GM19372 (cell line): Measurements from ENCODE around the gene SHISAL2B.
A peak's percentile ranks its signal among the peaks of the same experiment; 100 is the strongest.
"Not testable (repeated sequence)": the region's sequence is repeated elsewhere in the genome, so short reads cannot be mapped to it uniquely, and the experiment has no call there.

ENCODE experiments used
- ATAC-seq: cut with Tn5 transposase; IDR thresholded peaks from one replicate; pipeline ENCODE4 v1.9.1; 2021; ENCODE audit warnings: mild to moderate bottlenecking, low read depth, moderate library complexity; ENCODE audit not compliant: unreplicated experiment

Gene SHISAL2B

DNA sequence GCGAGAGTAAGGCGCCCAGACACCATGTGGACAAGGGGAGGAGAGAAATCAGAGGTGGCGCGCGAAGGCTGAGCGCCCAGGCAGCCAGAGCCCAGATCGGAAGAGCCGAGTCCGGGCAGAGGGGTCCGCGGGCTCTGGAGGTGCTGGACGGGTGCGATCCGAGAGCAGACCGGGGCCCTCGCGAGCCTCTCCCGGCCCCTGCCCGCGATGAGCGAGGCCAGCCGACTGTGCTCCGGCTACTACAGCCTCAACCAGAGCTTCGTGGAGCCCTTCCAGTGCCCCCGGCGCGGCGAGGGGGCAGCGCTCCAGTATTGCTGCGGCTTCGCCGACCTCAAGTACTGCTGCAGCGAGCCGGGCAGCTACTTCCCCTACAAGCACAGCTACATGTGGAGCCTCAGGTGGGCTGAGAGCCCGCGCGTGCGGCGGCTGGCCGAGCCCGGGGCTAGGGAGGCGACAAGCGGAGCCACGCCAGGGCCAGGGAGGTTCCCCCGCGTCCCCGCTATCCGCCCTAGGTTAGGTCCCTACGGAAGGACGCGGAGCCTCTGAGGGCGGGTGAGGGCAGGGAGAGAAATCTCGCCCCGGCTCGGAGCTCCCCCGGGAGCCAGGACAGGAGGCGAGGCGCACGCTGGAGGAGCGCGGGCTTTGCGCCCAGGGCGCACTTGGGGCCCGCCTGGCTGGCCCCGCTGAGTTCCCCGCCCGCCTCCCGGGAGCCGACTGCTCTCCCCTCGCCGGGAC is at the start of gene SHISAL2B:
TSS of gene SHISAL2B (plus strand) at position 87 of the 735 bp plus-strand sequence. CDS start at position 208, 121 bp downstream.
- ATAC-seq = peak; percentile 46

GRCh38 chr5:64644831-64645230 is 45.5 kb upstream of the SHISAL2B start:
- no peak for ATAC-seq

GRCh38 chr5:64646169-64646568 is 44.1 kb upstream of the SHISAL2B start:
- ATAC-seq = no peak

DNA sequence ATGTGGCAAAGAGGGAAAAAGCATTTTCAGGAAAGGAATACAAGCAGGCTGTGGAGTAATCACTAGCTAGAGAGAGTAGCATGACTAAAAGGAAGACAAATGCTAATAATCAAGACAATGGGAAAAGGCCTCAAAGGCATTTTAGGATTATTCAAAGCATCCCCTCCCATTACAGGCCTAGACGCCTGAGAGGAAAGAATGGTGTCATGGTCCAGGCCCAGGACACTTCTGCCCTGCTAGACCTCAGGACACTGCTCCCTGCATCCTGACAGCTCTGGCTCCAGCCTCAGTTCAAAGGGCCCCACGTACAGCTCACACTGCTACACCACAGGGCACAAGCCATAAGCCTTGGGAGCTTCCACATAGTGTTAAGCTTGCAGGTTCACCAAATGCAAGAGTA is 40.8 kb upstream of the SHISAL2B start:
- no peak for ATAC-seq

DNA sequence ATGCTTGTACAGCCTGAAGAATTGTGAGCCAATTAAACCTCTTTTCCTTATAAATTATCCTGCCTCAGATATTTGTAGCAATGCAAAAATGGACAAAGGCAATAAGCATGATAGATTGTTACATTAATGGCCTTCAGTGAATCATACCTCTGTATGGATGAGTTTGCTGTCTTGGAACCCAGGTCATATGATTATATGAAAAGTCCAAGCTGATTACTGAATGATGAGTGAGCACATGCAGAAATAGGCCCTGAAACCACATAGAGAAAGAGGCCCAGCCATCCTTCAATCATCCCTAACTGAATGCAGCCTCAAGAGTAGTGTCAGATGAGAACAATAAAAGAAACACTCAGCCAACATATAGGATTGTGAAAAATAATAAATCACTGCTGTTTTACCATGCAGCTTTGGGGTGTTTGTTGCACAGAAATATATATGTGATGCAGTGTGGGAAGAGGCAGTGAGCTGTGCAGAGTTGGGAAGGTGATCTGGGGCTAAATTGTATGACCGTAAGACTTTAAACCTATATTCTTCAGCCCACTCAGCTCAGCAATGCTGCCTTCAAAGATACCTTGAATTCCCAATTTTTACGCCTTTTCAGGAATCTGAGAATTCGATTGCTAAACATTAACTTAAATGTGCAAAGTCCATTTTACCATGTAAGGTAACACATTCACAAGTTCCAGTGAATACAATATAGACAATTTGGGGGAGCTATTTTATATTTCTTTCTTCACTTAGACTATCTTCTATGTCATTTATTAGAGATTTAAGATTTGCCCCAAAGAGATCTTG is 36.3 kb upstream of the SHISAL2B start:
- no peak for ATAC-seq

GRCh38 chr5:64654561-64654938 is 35.8 kb upstream of the SHISAL2B start:
- no peak for ATAC-seq

DNA sequence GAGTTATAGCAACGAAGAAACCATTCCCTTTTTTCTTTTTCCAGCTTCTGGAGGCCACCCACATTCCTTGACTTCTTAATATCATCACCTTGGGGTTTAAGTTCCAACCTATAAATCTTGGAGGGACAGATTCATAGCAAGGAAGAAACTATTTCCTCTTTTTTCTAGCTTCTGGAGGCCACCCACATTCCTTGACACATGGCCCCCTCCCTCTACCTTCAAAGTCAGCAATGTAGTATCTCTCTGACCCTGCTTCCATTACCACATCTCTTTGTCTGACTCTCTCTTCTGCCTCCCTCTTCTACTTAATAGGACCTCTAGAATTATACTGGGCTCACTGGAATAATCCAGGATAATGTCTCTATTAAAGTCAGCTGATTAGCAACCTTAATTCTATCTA is 34.7 kb upstream of the SHISAL2B start:
- ATAC-seq = no peak

DNA sequence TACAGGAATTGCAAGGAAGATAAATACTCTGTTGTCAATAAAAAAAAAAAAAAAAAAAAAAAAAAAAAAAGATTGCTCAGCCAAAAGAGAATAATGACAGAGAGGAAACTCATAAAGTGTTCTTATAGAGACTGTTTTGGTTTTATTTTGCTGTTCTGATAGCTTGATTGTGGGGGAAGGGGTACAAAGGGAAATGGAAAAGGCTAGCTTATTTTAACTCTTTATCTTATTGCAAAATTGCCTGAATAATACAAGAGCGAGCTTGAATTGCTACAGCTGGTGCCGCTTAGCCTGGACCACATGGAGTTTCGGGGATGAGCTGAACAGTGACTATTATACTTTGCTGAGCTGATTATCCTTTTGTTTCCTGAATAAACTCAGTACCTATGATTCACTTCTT is 31.0 kb upstream of the SHISAL2B start:
- no peak for ATAC-seq

GRCh38 chr5:64663181-64663580 is 27.1 kb upstream of the SHISAL2B start:
- not testable (repeated sequence) for ATAC-seq

DNA sequence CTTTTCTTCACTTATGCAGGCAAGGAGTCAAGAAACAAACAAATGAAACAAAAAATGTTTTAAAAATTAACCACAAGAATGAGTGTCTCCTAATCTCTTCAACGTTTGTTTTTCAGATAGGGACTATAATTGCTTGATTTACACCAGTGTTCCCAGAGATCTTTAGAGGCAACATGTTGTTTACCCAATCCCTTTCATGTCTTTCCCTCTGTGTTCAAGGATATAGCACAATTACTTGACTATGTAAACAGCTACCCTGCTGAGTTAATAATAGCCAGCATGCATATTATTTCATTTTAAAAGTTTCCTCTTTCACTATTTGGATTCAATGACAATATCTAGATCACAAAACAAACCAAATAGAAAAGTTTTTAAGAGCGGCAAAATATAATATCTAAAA is 25.1 kb upstream of the SHISAL2B start:
- no peak for ATAC-seq

GRCh38 chr5:64666078-64666477 is 24.2 kb upstream of the SHISAL2B start:
- ATAC-seq = no peak

DNA sequence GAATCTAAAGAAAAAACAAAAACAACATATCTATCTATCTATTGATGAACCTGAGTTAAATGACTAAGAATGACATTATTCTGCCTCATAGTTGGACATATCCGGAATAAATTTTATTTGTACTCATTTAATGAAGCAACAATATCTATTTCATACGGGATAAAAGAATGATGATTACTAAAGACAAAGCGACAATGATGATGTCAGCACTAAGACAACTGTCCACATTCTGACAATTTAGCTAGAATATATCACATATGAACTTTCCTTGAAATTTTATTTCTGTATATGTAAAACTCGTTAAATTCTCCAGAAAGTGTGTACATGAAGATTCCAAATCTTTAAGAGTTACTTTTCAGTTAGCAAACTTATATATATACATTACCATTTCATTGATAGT is 23.2 kb upstream of the SHISAL2B start:
- no peak for ATAC-seq

DNA sequence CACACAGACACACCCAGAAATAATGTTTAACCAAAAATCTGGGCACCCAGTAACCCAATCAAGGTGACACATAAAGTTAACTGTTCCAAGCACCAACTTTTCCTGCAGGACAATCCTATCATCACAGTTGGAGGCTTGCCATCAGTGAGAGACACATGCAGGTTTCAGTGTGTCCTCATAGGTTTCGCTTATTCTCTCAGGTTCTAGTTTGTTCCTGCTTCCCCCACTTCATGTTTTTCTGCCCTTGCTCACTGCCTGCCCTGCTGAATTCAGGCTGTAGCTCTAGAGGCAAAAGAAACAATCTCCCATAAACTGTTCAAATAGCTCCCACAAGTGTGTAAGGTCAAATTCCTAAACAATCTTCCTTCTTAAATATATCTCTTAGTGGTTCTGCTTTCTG is 20.0 kb upstream of the SHISAL2B start:
- no peak for ATAC-seq

DNA sequence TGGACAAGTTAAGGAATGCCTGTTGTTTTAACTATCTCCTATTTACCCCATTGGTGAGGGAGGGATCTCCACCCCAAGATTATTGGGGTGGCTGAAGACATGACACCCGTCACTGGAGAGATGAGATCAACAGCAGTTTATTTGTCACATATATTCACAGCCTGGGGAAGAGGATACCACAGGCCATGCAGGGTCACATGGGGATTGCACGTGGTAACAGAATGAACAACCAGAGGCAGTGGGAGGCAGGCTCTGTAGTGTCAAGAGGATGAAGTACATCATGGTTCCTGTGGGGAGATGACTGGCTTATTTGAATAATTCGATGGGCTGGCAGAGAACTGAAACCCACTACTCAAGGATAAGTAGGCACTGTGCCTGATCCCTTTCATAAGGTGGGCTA is 18.6 kb upstream of the SHISAL2B start:
- no peak for ATAC-seq

DNA sequence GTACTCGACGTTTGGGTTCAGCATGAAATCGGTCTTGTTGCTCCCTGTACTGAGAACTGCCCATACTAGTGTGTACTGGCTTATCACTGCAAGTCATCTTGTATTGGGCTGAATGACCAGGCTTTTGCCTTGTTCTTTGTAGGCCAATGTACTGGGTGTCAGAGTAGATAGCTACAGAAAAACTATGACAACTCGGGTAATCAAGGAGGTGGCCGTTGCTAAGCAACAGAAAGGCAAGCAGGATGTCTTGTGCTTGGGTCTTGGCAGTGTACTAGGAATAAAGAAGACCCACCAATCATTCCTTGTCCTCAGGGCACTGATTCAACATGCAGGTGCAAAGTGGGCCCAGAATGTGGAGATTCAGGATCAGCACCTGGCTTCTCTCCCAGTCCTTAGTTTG is 11.9 kb upstream of the SHISAL2B start:
- ATAC-seq = no peak

- ATAC-seq = no peak
These were observed 10.0 kb upstream of the SHISAL2B start for GRCh38 chr5:64680289-64680688.

- ATAC-seq = no peak
These were observed 7.7 kb upstream of the SHISAL2B start for GRCh38 chr5:64682608-64683007.

- no peak for ATAC-seq
These were observed 4.4 kb upstream of the SHISAL2B start for GRCh38 chr5:64685866-64686265.

- ATAC-seq = no peak
These were observed 1.9 kb upstream of the SHISAL2B start for GRCh38 chr5:64688391-64688790.

DNA sequence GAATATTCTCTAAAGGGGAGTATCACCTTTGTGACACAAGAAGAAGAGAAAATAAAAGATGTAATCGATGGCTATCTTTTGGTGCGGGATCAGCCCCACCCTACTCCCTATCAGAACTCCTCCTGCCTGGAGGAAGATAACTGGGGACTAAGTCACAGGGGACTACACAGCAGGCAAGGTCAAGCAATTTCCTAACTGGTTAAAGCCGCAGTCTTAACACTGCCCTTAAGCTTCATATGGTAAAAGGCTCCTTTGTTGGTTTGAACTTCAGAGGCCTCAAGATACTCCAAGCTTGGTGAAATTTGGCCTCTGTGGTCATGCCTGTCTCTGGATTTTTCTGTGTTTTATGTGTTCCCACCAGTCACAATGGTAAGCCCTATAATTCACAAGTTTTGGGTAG is 1.3 kb upstream of the SHISAL2B start:
- ATAC-seq = no peak

GRCh38 chr5:64690104-64690416 is 243 bp upstream of the SHISAL2B start:
- no peak for ATAC-seq

- no peak for ATAC-seq
These were observed 988 bp downstream of the SHISAL2B start for GRCh38 chr5:64691291-64691690.
